Measurements from ENCODE around the gene PMEPA1. TPM values are rescaled to one million over a fixed set of nuclear protein-coding genes. Genes with fewer than 3 reads are reported as not detected.

Gene PMEPA1
- total RNA-seq, 1 donor from 2014 or later = 56.8 TPM

DNA sequence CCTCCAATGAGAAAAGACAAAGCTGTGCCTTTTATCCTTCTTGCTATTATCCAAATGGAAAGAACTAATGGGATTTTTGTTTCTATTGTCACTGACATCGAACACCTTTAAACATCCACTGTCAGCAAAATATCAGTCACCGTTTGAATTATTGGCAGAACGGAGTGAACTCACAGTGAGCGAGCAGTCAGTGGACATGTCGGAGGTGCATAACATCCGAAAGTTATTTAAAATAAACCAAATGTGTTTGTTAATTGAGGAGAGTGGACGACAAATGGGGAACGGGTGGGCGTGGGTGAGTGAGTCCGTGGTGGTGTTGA, 38.8 kb downstream of the PMEPA1 start:
- H3K4me3 ChIP-seq = no peak overlapping the region
- H3K27ac ChIP-seq = no peak overlapping the region
- TF ChIP-seq, protein P1, sequence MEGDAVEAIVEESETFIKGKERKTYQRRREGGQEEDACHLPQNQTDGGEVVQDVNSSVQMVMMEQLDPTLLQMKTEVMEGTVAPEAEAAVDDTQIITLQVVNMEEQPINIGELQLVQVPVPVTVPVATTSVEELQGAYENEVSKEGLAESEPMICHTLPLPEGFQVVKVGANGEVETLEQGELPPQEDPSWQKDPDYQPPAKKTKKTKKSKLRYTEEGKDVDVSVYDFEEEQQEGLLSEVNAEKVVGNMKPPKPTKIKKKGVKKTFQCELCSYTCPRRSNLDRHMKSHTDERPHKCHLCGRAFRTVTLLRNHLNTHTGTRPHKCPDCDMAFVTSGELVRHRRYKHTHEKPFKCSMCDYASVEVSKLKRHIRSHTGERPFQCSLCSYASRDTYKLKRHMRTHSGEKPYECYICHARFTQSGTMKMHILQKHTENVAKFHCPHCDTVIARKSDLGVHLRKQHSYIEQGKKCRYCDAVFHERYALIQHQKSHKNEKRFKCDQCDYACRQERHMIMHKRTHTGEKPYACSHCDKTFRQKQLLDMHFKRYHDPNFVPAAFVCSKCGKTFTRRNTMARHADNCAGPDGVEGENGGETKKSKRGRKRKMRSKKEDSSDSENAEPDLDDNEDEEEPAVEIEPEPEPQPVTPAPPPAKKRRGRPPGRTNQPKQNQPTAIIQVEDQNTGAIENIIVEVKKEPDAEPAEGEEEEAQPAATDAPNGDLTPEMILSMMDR (IDR thresholded peaks at IDR 0.05) = no peak
- DNase-seq (ENCODE audit: low spot score in 2 of 2) = no peak
- peaks cover 13 to 81% of the 10 kb centered on the region in 2 donors for H3K4me1 ChIP-seq
- intact Hi-C loops (cut with DNase I) = no loop called here
- H3K36me3 ChIP-seq = no peaks in the 10 kb centered on the region
- no peaks in the 10 kb centered on the region for H3K9me3 ChIP-seq
- no peaks in the 10 kb centered on the region for H3K27me3 ChIP-seq

DNA sequence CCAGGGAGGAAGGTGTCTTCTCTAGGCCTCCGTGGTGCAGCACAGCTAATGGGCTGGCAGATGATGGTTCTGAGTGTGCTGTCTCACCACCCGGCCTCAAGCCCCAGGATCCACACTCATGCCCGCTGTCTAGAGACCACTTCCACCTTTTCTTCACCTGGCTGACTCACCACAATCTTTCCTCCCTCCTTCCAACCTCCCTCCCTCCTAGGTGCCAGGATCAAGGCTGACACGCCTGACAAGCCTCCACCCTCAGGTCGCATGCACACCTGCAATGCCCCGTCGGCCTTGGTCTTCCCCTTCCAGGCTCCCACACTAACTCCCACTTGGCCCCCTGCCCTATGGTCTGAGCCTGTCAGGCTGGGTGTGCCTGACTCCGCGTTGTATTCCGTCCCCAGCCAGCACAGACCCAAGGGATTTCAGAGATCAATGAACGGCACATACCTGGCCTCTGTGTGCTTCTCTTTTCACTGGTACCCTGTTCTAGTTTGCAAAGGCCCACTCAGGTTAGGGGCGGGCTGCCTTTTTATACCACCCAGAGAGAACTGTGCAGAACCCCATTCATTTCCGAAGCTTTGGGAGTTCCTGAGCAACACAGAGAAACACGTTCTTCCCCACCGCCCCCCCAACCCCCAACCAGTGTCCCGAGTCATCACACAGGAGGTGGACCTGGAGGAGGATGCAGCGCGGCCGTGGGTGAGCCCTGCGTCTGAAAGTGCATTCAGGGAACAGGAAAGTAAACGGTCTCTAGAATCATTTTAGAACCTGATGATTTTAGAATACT, 39.3 kb downstream of the PMEPA1 start:
- Histone ChIP-seq H3K4me3 (no peak overlapping the region), H3K4me1 (peaks cover 13 to 80% of the 10 kb centered on the region in 2 donors), H3K27me3 (no peaks in the 10 kb centered on the region), H3K36me3 (no peaks in the 10 kb centered on the region), H3K9me3 (no peaks in the 10 kb centered on the region), H3K27ac (no peak overlapping the region)
- DNase-seq (ENCODE audit: low spot score in 2 of 2) = no peak
- intact Hi-C loops (cut with DNase I) = no loop called here
- TF ChIP-seq, protein P1 (IDR thresholded peaks at IDR 0.05) = no peak

DNA sequence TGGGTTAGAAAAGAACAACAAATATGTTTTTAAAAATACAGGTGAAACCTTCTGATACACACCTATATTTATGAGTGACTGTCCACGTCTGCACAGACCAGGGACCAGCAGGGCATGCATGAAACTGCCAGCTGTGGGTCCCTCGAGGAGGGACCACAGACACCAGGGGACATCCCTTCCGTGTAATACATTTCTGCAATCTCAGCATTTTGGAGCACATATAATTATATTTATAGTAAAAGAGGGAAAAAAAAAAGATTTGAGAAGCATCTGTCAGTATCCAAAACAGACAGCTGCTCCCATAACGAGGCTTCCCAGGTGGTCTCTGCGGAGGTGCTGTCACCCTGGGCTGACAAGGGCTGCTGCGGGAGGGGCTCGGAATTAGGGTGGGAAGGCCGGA, 40.2 kb downstream of the PMEPA1 start:
- H3K27ac ChIP-seq = no peak overlapping the region
- H3K9me3 ChIP-seq = no peaks in the 10 kb centered on the region
- H3K36me3 ChIP-seq = no peaks in the 10 kb centered on the region
- H3K4me3 ChIP-seq = no peak overlapping the region
- H3K27me3 ChIP-seq = no peaks in the 10 kb centered on the region
- TF ChIP-seq, protein P1 (IDR thresholded peaks at IDR 0.05) = no peak
- no peak for DNase-seq (ENCODE audit: low spot score in 2 of 2)
- peaks cover 13 to 74% of the 10 kb centered on the region in 2 donors for H3K4me1 ChIP-seq
- intact Hi-C loops (cut with DNase I) = loop anchor here (2.0 to 10.0 kb wide), 2 partner anchors 13 to 295 kb away; no protein-coding TSS in a partner anchor

DNA sequence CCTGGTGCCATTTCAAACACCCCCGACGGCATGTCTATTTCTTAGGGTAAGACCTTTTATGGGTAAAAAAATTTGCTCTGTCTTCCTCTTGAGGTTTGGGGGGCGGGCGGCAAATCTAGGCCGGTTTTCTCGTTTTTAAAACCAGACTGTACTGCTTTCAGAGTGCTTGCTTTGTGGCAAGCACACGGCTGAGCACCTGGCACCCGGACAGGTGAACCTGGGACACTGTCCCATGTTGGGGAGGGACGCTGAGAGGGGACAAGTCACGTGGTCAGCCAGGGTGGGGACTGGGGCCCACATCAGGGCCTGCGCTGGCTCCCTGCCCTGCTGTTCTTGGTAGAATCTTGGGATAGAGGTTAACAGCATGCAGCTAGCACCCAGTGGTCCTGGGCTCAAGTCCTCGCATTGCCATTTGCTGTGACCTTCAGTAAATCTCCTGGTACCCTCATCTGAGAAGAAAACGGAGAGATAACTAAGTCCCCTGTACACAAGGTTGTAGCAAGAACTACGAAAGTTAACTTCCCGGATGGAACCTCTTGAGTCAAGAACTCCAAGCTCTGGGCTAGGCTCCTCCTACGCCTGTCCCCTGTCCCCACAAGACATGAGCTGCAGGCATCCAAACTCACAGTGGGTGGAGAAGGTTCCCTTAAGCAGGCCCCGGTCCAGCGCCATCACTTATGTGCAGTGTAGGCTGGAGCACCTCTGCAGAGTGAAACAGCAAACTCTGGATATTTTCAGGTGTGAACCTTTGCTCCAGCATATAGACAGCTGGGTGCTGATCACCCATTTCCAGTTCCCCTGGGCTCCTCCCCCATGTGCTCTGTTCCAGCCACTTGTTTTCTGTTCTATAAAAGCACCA, 41.7 kb downstream of the PMEPA1 start:
- peaks cover 10 to 71% of the 10 kb centered on the region in 2 donors for H3K4me1 ChIP-seq
- H3K27ac ChIP-seq = peak overlapping the region; percentile 17 to 32

DNA sequence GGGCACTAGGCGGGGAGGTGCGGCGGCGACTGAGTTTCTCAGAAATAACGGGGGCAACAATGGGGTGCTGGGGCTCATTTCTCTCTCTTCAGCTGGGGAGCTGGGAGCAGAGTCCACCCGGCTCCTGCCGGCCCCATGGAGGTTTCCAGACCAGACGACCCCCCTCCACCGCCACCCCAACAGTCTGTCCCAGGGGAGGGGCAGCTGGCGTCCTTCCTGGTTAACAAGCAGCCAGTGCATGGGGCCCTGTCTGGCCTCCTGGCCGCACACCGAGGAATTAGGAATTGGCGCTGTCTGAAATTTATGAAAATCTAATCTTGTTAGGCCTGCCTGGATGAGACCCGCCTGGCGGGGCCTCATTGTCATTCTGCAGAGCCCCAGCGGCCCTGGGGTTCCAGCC, 42.4 kb downstream of the PMEPA1 start:
- TF ChIP-seq, protein P1 (IDR thresholded peaks at IDR 0.05) = no peak
- Histone ChIP-seq H3K27ac (peak overlapping the region; percentile 17 to 32), H3K4me3 (no peak overlapping the region), H3K9me3 (no peaks in the 10 kb centered on the region), H3K4me1 (peaks cover 6 to 71% of the 10 kb centered on the region in 2 donors), H3K27me3 (no peaks in the 10 kb centered on the region), H3K36me3 (no peaks in the 10 kb centered on the region)
- intact Hi-C loops (cut with DNase I) = loop anchor here (1.0 to 10.0 kb wide), 2 partner anchors 41 to 297 kb away; no protein-coding TSS in a partner anchor
- no peak for DNase-seq (ENCODE audit: low spot score in 2 of 2)

More for the DNA sequence above, 41.7 kb downstream of the PMEPA1 start:
- no peak for DNase-seq (ENCODE audit: low spot score in 2 of 2)
- intact Hi-C loops (cut with DNase I) = loop anchor here (1.0 to 10.0 kb wide), 3 partner anchors 15 to 297 kb away; no protein-coding TSS in a partner anchor
- no peaks in the 10 kb centered on the region for H3K9me3 ChIP-seq
- TF ChIP-seq, protein P1 (IDR thresholded peaks at IDR 0.05) = no peak
- no peaks in the 10 kb centered on the region for H3K27me3 ChIP-seq
- H3K4me3 ChIP-seq = no peak overlapping the region
- no peaks in the 10 kb centered on the region for H3K36me3 ChIP-seq
